NCI-H2029 treated with DMSO at 0.1 percent for 48 hours (cell line): Measurements from ENCODE around the gene BLTP3A.

Experiments used
- DNase-seq: peaks from one replicate; lab custom pipeline; 2025; lab: John Stamatoyannopoulos, UW

BLTP3A gene

GRCh38 chr6:34834789-34835518 lies 43.1 kb downstream of the BLTP3A start:
- no peak for DNase-seq

DNA sequence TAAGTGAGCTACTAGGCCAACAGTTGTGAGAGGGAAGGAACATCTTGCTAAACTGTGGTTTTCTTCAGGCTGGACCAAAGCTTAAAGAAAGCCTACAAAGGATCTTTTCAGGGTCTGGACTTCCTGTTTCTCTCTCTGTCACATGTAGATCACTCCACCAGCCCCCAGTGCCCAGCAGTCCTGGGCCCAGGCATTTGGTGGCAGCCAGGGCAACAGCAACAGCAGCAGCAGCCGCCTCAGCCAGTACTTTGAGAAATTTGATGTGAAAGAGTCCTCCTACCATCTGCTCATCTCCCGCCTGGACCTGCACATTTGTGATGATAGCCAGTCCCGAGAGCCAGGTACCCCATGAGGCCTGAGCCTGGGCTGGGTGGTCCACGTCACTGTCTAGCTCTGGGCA lies 44.1 kb downstream of the BLTP3A start:
- DNase-seq, result no peak

DNA sequence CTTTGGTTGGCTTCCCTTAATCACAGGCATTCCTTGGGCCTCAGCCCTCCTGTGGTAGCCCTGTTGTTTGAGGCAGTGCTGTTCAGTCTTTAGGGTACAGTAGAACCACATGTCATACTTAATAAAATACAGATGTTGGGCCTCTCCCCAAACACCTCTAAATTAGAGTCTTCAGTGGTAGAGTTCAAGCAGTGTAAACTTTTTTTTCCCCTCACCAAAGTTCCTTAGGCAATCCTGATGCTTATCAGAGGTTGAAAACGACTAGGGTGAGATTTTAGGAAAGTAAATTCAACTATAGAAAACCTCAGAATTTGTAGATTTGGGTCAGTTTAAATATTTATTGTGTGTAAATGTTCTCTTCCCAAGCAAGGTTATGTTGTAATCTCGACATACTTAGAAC lies 44.6 kb downstream of the BLTP3A start:
- no peak for DNase-seq

DNA sequence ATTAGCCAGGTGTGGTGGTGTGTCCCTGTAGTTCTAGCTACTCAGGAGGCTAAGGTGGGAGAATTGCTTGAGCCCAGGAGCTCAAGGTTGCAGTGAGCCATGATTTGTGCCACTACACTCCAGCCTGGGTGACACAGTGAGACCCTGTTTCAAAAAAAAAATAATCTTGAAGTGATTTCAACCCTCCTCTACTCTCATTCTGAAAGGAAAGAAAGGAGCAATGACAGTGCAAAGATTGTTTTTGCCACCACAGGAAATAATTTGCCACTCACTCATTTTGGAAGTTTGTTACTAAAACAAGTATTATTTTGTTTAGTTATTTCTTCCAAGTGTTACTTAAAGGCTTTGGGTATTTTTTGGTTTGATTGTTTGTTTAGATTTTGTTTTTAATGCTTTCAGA lies 45.6 kb downstream of the BLTP3A start:
- DNase-seq, result no peak

GRCh38 chr6:34839666-34840352 lies 47.9 kb downstream of the BLTP3A start:
- no peak for DNase-seq
